Body of pancreas (tissue), 4 donors: ENCODE measurements around the gene HAO1. TPM values are rescaled to one million over a fixed set of nuclear protein-coding genes. Genes with fewer than 3 reads are reported as not detected.

Experiments
- ATAC-seq: fragments of 150-250 bp; one replicate; pipeline ENCODE4 v1.9.1; 2016
- DNase-seq, 4 donors: peaks; one replicate each; pipeline ENCODE4 v3.0.0-alpha.2; 2019
- H3K27ac ChIP-seq, 4 donors: fragments of 200-600 bp; sonication (generic); 1 replicate in 3 of 4; 2 replicates in 1 of 4; pipeline versions ENCODE4 v1.5.1 to v1.6.1; 2016 to 2019; ENCODE audit warnings: mild to moderate bottlenecking in 1 of 4, mixed read lengths in 1 of 4, moderate library complexity in 1 of 4
- H3K27me3 ChIP-seq, 2 donors: fragments of 200-600 bp; sonication (generic); one replicate each; pipeline ENCODE4 v1.6.0; 2016; ENCODE audit warnings: mild to moderate bottlenecking in 1 of 2
- H3K36me3 ChIP-seq, 2 donors: fragments of 200-600 bp; sonication (generic); replicated peaks in 1 of 2; 2 replicates each; pipeline ENCODE4 v1.5.1; 2016; ENCODE audit warnings: low read depth in 2 of 2; ENCODE audit not compliant: insufficient read depth in 1 of 2
- H3K4me1 ChIP-seq: fragments of 200-600 bp; sonication (generic); one replicate; pipeline ENCODE4 v1.6.0; 2016
- H3K4me3 ChIP-seq, 2 donors: fragments of 200-600 bp; sonication (generic); 1 replicate in 1 of 2; 2 replicates in 1 of 2; pipeline ENCODE4 v1.5.1; 2016 to 2019
- H3K9me3 ChIP-seq, 3 donors: fragments of 200-600 bp; sonication (generic); 1 replicate in 2 of 3; 2 replicates in 1 of 3; pipeline ENCODE4 v1.5.1; 2016
- CTCF ChIP-seq, 7 experiments: fragments of 450-650 bp in 4 of 7; fragments of 200-600 bp in 3 of 7; sonication (generic) in 3 of 7; IDR thresholded peaks; one replicate each; pipeline ENCODE4 v1.5.1; 2016 to 2019; ENCODE audit warnings: antibody characterized with exemption in 7 of 7
- POLR2A ChIP-seq, 3 donors: fragments of 450-650 bp; IDR thresholded peaks; one replicate each; pipeline ENCODE4 v1.6.1; 2016; ENCODE audit warnings: antibody characterized with exemption in 3 of 3, mild to moderate bottlenecking in 2 of 3
- WGBS, 2 donors: methylation state at CpG; one replicate each; pipeline ENCODE4 v1.1.5; 2017; 5-methylcytosine and 5-hydroxymethylcytosine counted together
- intact Hi-C: fragments of 100-400 bp; cut with DNase I; formaldehyde crosslinking; loops from one replicate; pipeline ENCODE4 v1.15.1; 2023
- total RNA-seq, 2 donors: library from RNA; depleted of rRNA; stranded (reverse); fragments of >200 nt; gene quantifications; one replicate each; pipeline ENCODE4 v1.1.0, GENCODE V29; 2016

The HAO1 gene
- total RNA-seq, 2 donors from 2014 or later: not detected

DNA sequence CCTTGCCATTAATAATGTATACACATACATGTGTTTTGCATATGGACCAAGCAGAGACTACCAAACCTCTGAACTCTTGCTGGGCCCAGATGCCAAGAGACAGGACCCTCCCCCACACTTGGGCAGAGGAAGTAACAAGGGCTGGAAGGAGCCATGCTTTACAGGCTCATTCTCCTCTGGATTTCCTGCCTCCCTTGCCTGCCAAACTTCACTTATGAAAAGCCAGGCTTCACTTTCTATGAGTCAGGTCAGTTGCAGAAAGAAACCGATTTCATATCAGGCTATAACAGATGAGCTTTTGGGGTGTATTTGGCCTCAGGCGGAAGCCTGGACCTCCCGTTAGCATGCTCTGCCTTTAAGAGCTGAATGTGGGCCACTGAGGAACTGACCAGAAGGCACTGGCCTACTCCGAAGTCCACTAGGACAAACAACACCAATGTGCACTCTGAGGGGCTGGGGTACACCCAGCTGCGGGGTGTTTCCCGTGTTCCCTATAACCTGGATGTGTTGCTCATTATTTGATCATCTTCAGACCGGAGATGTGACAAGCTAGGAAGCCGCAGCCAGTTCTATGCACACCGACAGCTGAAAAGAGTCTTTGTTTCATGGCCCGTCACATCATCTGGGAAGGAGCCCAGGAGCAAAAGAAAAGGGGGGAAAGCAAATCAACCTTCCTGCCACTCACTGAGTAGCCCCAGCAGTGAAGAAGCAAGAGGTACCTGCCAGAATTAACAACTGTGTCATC lies 28.5 kb downstream of the HAO1 start:
- WGBS, 2 donors: 61 to 63% methylated on average over 6 to 10 of the region's 10 CpGs
- no peak overlapping the region for H3K27ac ChIP-seq
- no peak overlapping the region for H3K4me3 ChIP-seq
- intact Hi-C loops: no loop called here
- no peaks in the 10 kb centered on the region for H3K9me3 ChIP-seq
- no peaks in the 10 kb centered on the region for H3K27me3 ChIP-seq
- DNase-seq: no peak
- TF ChIP-seq POLR2A (IDR thresholded peaks at IDR 0.05) (no peak), CTCF (IDR thresholded peaks at IDR 0.05) (no peak)
- ATAC-seq: no peak
- H3K36me3 ChIP-seq: no peaks in the 10 kb centered on the region
- H3K4me1 ChIP-seq: no peaks in the 10 kb centered on the region

DNA sequence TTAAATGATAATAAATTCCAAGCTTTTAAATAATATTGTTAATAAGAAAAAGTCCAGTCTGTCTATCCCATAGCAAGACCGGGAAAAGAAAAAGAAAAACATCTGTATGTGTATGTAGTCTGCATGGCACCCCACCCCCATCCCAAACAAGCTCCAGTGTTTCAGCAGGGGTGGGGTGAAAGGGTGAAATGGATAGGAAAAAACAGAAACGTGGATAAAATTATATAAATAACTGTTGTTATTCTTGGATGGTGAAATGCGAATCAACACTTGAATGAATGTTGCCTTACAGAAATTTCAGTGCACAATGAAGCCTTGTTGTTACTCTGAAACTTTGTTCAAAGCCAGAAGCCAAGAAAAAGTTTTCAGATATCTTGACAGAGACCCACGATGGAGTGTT lies 31.4 kb downstream of the HAO1 start:
- intact Hi-C loops: no loop called here
- Histone ChIP-seq H3K36me3 (no peaks in the 10 kb centered on the region), H3K27me3 (no peaks in the 10 kb centered on the region), H3K4me3 (no peak overlapping the region), H3K9me3 (no peaks in the 10 kb centered on the region), H3K4me1 (no peaks in the 10 kb centered on the region), H3K27ac (no peak overlapping the region)
- ATAC-seq: no peak
- no peak for DNase-seq
- TF ChIP-seq POLR2A (IDR thresholded peaks at IDR 0.05) (no peak), CTCF (IDR thresholded peaks at IDR 0.05) (no peak)
- 43 to 51% methylated on average over 4 of the region's 4 CpGs for WGBS, 2 donors

- intact Hi-C loops: no loop called here
- Histone ChIP-seq H3K27me3 (no peaks in the 10 kb centered on the region), H3K9me3 (no peaks in the 10 kb centered on the region), H3K27ac (no peak overlapping the region), H3K36me3 (no peaks in the 10 kb centered on the region), H3K4me3 (no peak overlapping the region), H3K4me1 (no peaks in the 10 kb centered on the region)
- 87 to 94% methylated on average over 1 of the region's 1 CpG for WGBS, 2 donors
- no peak for TF ChIP-seq POLR2A (IDR thresholded peaks at IDR 0.05)
- no peak for TF ChIP-seq CTCF (IDR thresholded peaks at IDR 0.05)
- no peak for ATAC-seq
- DNase-seq: no peak
These were observed 36.8 kb downstream of the HAO1 start for GRCh38 chr20:7903429-7903828.

- no peak for ATAC-seq
- intact Hi-C loops: no loop called here
These were observed 37.4 kb downstream of the HAO1 start for GRCh38 chr20:7902879-7903278.

GRCh38 chr20:7897781-7898364 lies 42.4 kb downstream of the HAO1 start:
- H3K36me3 ChIP-seq: no peaks in the 10 kb centered on the region
- 55 to 58% methylated on average over 2 of the region's 2 CpGs for WGBS, 2 donors
- ATAC-seq: no peak
- no peak overlapping the region for H3K4me3 ChIP-seq
- H3K9me3 ChIP-seq: no peaks in the 10 kb centered on the region
- intact Hi-C loops: no loop called here
- H3K27me3 ChIP-seq: no peaks in the 10 kb centered on the region
- TF ChIP-seq CTCF (IDR thresholded peaks at IDR 0.05): no peak
- TF ChIP-seq POLR2A (IDR thresholded peaks at IDR 0.05): no peak
- no peak overlapping the region for H3K27ac ChIP-seq
- H3K4me1 ChIP-seq: no peaks in the 10 kb centered on the region
- DNase-seq: no peak

More at GRCh38 chr20:7902879-7903278, 37.4 kb downstream of the HAO1 start:
- no peaks in the 10 kb centered on the region for H3K36me3 ChIP-seq
- no peak overlapping the region for H3K4me3 ChIP-seq
- no peak for DNase-seq
- no peaks in the 10 kb centered on the region for H3K4me1 ChIP-seq
- no peak for TF ChIP-seq POLR2A (IDR thresholded peaks at IDR 0.05)
- H3K27ac ChIP-seq: no peak overlapping the region
- 78 to 79% methylated on average over 2 of the region's 2 CpGs for WGBS, 2 donors
- no peaks in the 10 kb centered on the region for H3K9me3 ChIP-seq
- no peaks in the 10 kb centered on the region for H3K27me3 ChIP-seq
